GM10847 (cell line): ENCODE measurements around the gene PDE11A.

Experiments
- POLR2A ChIP-seq: IDR thresholded peaks from 2 replicates; pipeline ENCODE4 v1.6.1; 2011; ENCODE audit not compliant: insufficient read length; ENCODE audit errors: extremely low read depth

Gene PDE11A

GRCh38 chr2:177881008-177881747 lies 191.4 kb downstream of the PDE11A start:
- TF ChIP-seq POLR2A, result no peak

- no peak for TF ChIP-seq POLR2A
These were observed 192.3 kb downstream of the PDE11A start for GRCh38 chr2:177880285-177880684.

- TF ChIP-seq POLR2A, result no peak
These were observed 195.6 kb downstream of the PDE11A start for GRCh38 chr2:177876950-177877349.

- no peak for TF ChIP-seq POLR2A
These were observed 197.9 kb downstream of the PDE11A start for GRCh38 chr2:177874686-177875085.

- TF ChIP-seq POLR2A, result no peak
These were observed 198.7 kb downstream of the PDE11A start for GRCh38 chr2:177873915-177874314.

- TF ChIP-seq POLR2A, result no peak
These were observed 200.3 kb downstream of the PDE11A start for GRCh38 chr2:177872286-177872685.

GRCh38 chr2:177869912-177870311 lies 202.7 kb downstream of the PDE11A start:
- no peak for TF ChIP-seq POLR2A

GRCh38 chr2:177869209-177869608 lies 203.4 kb downstream of the PDE11A start:
- TF ChIP-seq POLR2A, result no peak

GRCh38 chr2:177868806-177869205 lies 203.8 kb downstream of the PDE11A start:
- TF ChIP-seq POLR2A, result no peak

- no peak for TF ChIP-seq POLR2A
These were observed 215.0 kb downstream of the PDE11A start for GRCh38 chr2:177857538-177857937.

- no peak for TF ChIP-seq POLR2A
These were observed 220.2 kb downstream of the PDE11A start for GRCh38 chr2:177852389-177852788.

GRCh38 chr2:177843188-177843587 lies 229.4 kb downstream of the PDE11A start:
- TF ChIP-seq POLR2A, result no peak

- no peak for TF ChIP-seq POLR2A
These were observed 230.3 kb downstream of the PDE11A start for GRCh38 chr2:177842243-177842642.

- TF ChIP-seq POLR2A, result no peak
These were observed 239.8 kb downstream of the PDE11A start for GRCh38 chr2:177832611-177833433.

GRCh38 chr2:177830881-177831386 lies 241.6 kb downstream of the PDE11A start:
- no peak for TF ChIP-seq POLR2A

- no peak for TF ChIP-seq POLR2A
These were observed 244.0 kb downstream of the PDE11A start for GRCh38 chr2:177828557-177828956.
